ENCODE results near the gene RPH3AL.
"Not testable (repeated sequence)": the region's sequence is repeated elsewhere in the genome, so short reads cannot be mapped to it uniquely, and the experiment has no call there.

RPH3AL gene

DNA sequence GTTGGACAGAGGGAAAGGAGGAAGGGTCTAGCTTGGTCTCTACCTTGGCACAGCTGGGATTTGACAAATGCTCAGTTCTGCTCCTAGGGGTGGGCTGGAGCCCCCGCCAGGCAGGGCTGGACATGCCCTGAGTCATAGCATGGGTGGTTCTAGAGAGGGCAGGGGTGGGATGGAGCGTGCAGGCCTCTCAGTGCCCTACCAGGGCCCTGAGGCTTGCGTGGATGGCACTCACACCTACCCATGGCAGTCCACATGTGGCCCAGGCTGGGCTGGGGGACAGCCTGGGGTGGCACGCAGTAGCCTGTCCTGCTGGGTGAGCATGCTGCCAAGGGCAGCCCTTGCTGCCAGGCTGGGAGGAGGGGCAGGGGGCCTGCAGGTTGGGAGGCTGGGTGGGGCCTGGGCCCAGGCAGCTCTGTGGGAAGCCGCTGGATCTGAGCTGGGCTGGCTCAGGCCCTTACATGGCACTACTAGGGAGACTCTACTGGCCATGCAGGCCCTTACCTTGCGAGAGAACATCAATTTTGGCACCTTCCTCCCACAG is 182.4 kb downstream of the RPH3AL start:
- no peak for DNase-seq

DNA sequence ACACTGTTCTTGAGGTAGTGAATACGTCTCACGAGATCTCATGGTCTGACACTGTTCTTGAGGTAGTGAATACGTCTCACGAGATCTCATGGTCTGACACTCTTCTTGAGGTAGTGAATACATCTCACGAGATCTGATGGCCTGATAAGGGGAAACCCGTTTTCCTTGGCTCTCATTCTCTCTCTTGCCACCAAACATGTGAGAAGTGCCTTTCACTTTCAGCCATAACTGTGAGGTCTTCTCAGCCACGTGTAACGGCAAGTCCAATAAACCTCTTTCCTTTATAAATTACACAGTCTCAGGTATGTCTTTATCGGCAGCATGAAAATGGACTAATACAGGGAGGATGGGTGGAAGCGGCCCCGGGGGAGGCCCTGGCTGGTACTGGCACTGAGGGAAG is 184.0 kb downstream of the RPH3AL start:
- DNase-seq = not testable (repeated sequence)

GRCh38 chr17:165939-166338 is 186.7 kb downstream of the RPH3AL start:
- DNase-seq = no peak

DNA sequence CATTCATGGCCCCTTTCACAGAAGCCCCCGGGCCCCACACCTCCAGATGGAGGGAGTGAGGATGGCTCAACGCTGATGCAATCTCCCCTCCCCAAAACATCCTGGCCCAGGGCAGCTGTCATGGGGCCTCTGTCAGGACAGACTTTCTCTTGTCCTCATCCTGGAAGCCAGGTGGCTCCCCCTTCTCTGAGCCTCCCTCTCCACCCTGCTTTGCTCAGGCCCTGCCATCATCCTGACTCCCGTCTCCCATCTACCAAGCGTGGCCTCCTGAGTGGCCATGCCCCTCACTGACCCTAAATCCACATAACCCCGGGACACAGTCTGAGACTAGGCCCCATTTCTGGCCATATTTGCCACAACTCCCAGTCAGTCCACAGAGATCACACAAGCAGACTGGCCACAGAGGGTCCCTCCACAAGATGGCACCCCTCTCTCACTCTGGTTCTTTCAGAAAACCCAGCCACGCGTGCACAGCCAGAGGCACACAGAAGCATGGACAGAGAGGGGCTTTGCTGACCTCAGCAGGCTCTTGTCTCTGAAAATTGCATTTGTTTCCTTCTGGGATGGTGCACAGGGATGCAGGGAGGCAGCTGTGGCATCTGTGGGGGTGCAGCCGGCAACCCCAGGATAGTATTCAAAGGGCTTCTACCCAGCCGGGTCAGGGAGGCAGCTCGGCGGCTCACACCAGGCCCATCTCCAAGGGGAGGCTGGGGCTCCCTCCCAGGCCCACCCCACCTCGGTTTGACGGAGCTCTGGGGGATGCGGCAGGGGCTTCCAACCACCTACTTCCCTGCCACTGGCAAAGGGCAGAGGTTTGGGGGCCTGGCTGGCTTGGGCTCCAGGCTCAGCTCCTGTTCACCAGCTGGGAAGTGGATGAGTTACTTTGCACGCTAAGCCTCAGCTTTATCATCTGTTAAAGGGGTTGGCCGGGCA is 188.0 kb downstream of the RPH3AL start:
- DNase-seq = no peak

GRCh38 chr17:163514-164098 is 189.0 kb downstream of the RPH3AL start:
- DNase-seq = no peak

GRCh38 chr17:162689-163088 is 189.9 kb downstream of the RPH3AL start:
- no peak for DNase-seq
